ENCODE measurements around the gene RHOBTB3. TPM values are rescaled to one million over a fixed set of nuclear protein-coding genes. Genes with fewer than 3 reads are reported as not detected.
"Not testable (repeated sequence)": the region's sequence is repeated elsewhere in the genome, so short reads cannot be mapped to it uniquely, and the experiment has no call there.

Gene RHOBTB3
- total RNA-seq, 1 donor from 2014 or later: 21.6 TPM

DNA sequence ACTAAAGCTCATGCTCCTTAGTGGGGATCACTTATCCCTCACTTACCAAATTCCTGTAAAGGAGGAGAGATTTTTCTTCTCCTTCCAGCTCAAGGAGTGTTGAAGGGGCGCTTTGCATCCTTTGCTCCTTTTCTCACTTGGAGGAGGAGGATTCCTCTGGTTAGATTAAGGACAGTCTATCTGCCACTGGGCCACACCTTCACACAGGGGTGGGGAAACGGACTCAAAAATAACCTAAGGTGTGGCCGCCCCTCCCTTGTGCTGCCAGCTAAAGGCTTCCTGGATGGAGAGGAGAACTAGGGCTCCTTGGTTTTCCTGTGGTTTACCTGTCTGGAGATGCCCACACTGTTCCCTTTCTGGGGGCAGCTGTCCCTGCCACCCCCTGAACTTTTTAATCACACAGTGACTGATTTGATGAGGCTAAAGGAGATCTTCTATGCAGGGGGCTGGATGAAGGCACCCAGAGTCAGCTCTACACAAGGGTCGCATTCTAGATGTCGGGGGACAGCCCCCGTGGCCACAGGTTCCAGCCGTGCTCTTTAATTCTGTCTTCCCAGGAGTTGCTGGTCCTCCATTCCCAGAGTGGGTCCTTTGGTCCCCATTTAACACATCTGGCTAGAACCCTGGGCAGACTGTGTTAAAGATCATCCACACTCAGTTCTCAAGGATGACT, 77.0 kb downstream of the RHOBTB3 start:
- Histone ChIP-seq H3K27me3 (ENCODE audit: control insufficient read depth, insufficient read depth, low read length) (no peaks in the 10 kb centered on the region), H3K4me3 (ENCODE audit: low read depth, low read length) (no peak overlapping the region), H3K36me3 (ENCODE audit: control insufficient read depth, insufficient read depth, low read length) (no peaks in the 10 kb centered on the region)
- FAIRE-seq (no peak), DNase-seq (ENCODE audit: low read depth) (no peak)
- TF ChIP-seq, protein P1, sequence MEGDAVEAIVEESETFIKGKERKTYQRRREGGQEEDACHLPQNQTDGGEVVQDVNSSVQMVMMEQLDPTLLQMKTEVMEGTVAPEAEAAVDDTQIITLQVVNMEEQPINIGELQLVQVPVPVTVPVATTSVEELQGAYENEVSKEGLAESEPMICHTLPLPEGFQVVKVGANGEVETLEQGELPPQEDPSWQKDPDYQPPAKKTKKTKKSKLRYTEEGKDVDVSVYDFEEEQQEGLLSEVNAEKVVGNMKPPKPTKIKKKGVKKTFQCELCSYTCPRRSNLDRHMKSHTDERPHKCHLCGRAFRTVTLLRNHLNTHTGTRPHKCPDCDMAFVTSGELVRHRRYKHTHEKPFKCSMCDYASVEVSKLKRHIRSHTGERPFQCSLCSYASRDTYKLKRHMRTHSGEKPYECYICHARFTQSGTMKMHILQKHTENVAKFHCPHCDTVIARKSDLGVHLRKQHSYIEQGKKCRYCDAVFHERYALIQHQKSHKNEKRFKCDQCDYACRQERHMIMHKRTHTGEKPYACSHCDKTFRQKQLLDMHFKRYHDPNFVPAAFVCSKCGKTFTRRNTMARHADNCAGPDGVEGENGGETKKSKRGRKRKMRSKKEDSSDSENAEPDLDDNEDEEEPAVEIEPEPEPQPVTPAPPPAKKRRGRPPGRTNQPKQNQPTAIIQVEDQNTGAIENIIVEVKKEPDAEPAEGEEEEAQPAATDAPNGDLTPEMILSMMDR (IDR thresholded peaks at IDR 0.05; ENCODE audit: insufficient read depth, low read length, severe bottlenecking): no peak

DNA sequence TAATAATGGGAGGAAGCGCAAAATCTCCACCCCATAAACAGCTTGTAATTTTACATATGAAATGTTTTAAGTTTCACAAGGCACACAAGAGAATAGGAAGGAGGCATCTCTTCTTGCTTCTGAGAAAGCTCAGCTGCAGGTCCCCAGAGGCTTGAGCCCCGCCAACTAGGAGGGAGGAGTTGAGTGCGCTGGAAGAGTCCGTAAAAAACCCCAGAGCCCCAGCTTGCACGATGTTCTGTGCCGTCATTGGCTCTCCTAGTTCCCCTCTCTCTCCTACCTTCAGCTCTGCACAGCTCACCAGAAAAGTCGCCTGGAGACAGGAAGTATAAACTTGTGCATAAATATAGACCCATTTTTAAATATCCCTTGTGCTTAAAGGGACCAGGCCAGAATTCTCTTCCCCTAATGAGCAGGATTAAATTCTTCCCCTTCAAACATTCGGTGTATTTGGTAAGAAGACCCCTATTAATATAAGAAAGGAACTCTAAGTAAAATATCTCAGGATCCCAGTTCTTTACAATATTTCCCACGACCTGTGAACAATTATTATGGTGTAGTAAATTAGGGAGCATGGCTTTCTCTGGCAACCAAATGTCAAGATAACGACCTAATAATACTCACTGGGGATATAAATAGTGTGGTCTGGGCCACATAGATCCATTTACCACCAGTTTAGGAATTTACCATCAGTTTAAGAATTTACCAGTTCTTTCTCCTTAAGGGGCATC, 77.7 kb downstream of the RHOBTB3 start:
- FAIRE-seq: no peak

DNA sequence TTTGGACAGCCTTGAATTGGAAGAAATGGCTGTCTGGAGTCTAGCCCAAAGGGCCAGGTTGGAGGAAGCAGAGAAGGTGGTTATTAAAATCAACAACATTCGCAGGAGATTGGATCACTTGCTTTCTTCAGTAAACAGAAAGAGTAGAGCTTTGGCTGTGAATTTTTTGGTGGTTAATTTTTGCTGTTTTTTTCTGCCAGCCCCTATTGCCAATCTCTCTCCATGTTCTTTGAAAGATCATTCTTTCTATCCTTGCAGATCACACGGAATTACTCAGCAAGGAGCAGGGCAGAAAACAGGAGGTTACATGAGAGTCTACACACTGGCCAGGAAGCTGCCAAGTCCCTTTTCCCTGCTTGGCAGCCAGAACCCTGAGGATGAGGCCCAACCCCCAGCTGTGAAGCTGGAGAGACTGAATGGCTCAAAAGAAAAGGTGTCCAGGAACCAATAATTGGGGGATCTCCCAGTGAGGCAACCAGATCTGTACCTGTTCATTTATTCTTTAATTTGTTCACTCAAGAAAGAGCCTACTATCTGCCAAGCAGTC, 78.4 kb downstream of the RHOBTB3 start:
- H3K36me3 ChIP-seq (ENCODE audit: control insufficient read depth, insufficient read depth, low read length): no peaks in the 10 kb centered on the region
- H3K4me3 ChIP-seq (ENCODE audit: low read depth, low read length): no peak overlapping the region
- H3K27me3 ChIP-seq (ENCODE audit: control insufficient read depth, insufficient read depth, low read length): no peaks in the 10 kb centered on the region
- DNase-seq (ENCODE audit: low read depth): no peak
- TF ChIP-seq, protein P1 (IDR thresholded peaks at IDR 0.05; ENCODE audit: insufficient read depth, low read length, severe bottlenecking): no peak
- FAIRE-seq: no peak

More for the DNA sequence above, 77.7 kb downstream of the RHOBTB3 start:
- no peak for DNase-seq (ENCODE audit: low read depth)
- Histone ChIP-seq H3K36me3 (ENCODE audit: control insufficient read depth, insufficient read depth, low read length) (no peaks in the 10 kb centered on the region), H3K4me3 (ENCODE audit: low read depth, low read length) (no peak overlapping the region), H3K27me3 (ENCODE audit: control insufficient read depth, insufficient read depth, low read length) (no peaks in the 10 kb centered on the region)
- TF ChIP-seq, protein P1 (IDR thresholded peaks at IDR 0.05; ENCODE audit: insufficient read depth, low read length, severe bottlenecking): no peak

DNA sequence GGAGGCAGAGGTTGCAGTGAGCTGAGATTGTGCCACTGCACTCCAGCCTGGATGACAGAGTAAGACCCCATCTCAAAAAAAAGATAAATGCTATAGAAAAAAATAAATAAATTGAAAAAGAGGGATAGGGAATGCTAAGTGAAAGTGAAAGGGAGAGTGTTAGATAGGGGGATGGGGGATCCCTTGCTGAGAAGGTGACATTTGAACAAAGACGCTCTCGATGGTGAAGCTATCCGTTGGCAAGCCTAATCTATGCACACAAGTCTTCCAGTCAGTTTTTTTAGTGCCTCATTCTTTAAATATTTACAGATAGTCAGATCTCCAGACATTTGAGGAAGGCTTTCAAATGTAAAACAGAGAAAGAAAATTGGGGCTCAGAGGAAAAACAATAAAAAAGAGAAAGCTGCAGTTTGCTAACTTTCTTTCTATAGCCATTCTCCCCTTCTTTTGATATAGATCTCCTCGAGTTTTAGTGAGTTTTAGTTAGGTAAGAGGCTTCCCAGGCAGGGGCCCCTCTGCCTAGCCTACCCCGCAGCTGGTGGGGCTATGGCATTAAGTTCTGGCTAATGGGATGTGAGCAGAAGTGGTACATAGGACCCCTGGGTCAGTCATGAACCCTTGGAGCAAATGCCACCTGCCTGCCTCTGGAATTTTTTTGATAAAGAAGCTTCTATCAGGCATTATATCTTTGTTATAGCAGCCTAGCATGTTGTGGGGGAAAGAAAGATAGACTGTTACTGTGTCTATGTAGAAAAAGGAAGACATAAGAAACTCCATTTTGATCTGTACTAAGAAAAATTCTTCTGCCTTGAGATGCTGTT, 79.4 kb downstream of the RHOBTB3 start:
- DNase-seq (ENCODE audit: low read depth): no peak
- TF ChIP-seq, protein P1 (IDR thresholded peaks at IDR 0.05; ENCODE audit: insufficient read depth, low read length, severe bottlenecking): no peak
- H3K27me3 ChIP-seq (ENCODE audit: control insufficient read depth, insufficient read depth, low read length): no peaks in the 10 kb centered on the region
- FAIRE-seq: no peak
- H3K36me3 ChIP-seq (ENCODE audit: control insufficient read depth, insufficient read depth, low read length): peaks cover 2% of the 10 kb centered on the region
- no peak overlapping the region for H3K4me3 ChIP-seq (ENCODE audit: low read depth, low read length)

DNA sequence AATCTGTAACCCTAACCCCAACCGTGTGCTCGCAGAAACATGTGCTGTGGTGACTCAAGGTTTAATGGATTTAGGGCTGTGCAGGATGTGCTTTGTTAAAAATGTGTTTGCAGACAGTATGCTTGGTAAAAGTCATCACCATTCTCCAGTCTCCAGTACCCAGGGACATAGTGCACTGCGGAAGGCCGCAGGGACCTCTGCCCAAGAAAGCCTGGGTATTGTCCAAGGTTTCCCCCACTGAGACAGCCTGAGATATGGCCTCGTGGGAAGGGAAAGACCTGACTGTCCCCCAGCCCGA, 79.9 kb downstream of the RHOBTB3 start:
- FAIRE-seq; H3K36me3 ChIP-seq (ENCODE audit: control insufficient read depth, insufficient read depth, low read length); H3K4me3 ChIP-seq (ENCODE audit: low read depth, low read length); H3K27me3 ChIP-seq (ENCODE audit: control insufficient read depth, insufficient read depth, low read length): not testable (repeated sequence)
- peak; percentile 44 for DNase-seq (ENCODE audit: low read depth)

DNA sequence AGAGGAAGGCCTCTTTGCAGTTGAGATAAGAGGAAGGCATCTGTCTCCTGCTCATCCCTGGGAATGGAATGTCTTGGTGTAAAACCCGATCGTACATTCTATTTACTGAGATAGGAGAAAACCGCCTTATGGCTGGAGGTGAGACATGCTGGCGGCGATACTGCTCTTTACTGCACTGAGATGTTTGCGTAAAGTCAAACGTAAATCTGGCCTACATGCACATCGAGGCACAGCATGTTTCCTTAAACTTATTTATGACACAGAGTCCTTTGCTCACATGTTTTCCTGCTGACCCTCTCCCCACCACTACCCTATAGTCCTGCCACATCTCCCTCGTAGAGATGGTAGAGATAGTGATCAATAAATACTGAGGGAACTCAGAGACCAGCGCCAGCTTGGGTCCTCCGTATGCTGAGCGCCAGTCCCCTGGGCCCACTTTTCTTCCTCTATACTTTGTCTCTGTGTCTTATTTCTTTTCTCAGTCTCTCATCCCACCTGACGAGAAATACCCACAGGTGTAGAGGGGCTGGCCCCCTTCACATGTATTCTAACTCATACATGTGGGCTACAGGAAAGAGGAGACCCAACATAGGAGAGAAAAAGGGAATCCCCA, 80.4 kb downstream of the RHOBTB3 start:
- not testable (repeated sequence) for H3K27me3 ChIP-seq (ENCODE audit: control insufficient read depth, insufficient read depth, low read length); FAIRE-seq; H3K4me3 ChIP-seq (ENCODE audit: low read depth, low read length); DNase-seq (ENCODE audit: low read depth); H3K36me3 ChIP-seq (ENCODE audit: control insufficient read depth, insufficient read depth, low read length)
